ENCODE results near the gene ZBTB37.

- TF ChIP-seq CTCF (IDR thresholded peaks at IDR 0.05; ENCODE audit: low read depth, low read length, poor library complexity, severe bottlenecking) = no peak
- no peak for TF ChIP-seq EZH2phosphoT487 (IDR thresholded peaks at IDR 0.05; ENCODE audit: borderline replicate concordance, low read length)
Measured at GRCh38 chr1:173937062-173937461, 68.9 kb downstream of the ZBTB37 start.
